CD14-positive monocyte (primary cell): ENCODE measurements around the gene OR14I1. TPM values are rescaled to one million over a fixed set of nuclear protein-coding genes. Genes with fewer than 3 reads are reported as not detected.

ENCODE experiments used
- DNase-seq, 3 donors: peaks; one replicate each; pipeline ENCODE4 v3.0.0-alpha.2; 2011 to 2022
- H2AFZ ChIP-seq: 2 replicates; pipeline ENCODE4 v1.6.0; 2012; ENCODE audit warnings: mild to moderate bottlenecking, low read depth, low read length, inconsistent platforms; ENCODE audit not compliant: insufficient read depth, poor library complexity, severe bottlenecking
- H3K27ac ChIP-seq, 2 donors: 1 replicate in 1 of 2; 2 replicates in 1 of 2; pipeline ENCODE4 v1.5.1; 2012 to 2013; ENCODE audit warnings: low read length in 2 of 2, control low read depth in 1 of 2, inconsistent platforms in 1 of 2, low read depth in 1 of 2, mild to moderate bottlenecking in 1 of 2
- H3K27me3 ChIP-seq, 2 donors: one replicate each; pipeline versions ENCODE4 v1.6.0 to v1.6.1; 2011 to 2013; ENCODE audit warnings: low read length in 2 of 2; ENCODE audit not compliant: control insufficient read depth in 2 of 2, insufficient read depth in 2 of 2
- H3K36me3 ChIP-seq, 2 donors: replicated peaks in 1 of 2; 1 replicate in 1 of 2; 2 replicates in 1 of 2; pipeline versions ENCODE4 v1.5.1 to v1.6.1; 2012 to 2013; ENCODE audit warnings: low read length in 2 of 2, control low read depth in 1 of 2, inconsistent platforms in 1 of 2, mild to moderate bottlenecking in 1 of 2; ENCODE audit not compliant: insufficient read depth in 2 of 2, control insufficient read depth in 1 of 2
- H3K4me1 ChIP-seq, 2 donors: 1 replicate in 1 of 2; 2 replicates in 1 of 2; pipeline versions ENCODE4 v1.5.1 to v1.6.1; 2012 to 2013; ENCODE audit warnings: low read length in 2 of 2, control low read depth in 1 of 2, inconsistent platforms in 1 of 2, mild to moderate bottlenecking in 1 of 2, moderate library complexity in 1 of 2; ENCODE audit not compliant: insufficient read depth in 2 of 2, control insufficient read depth in 1 of 2
- H3K4me2 ChIP-seq: replicated peaks from 2 replicates; pipeline ENCODE3; 2012; ENCODE audit warnings: low read length, moderate library complexity, mild to moderate bottlenecking; ENCODE audit not compliant: poor library complexity, severe bottlenecking; ENCODE audit errors: extremely low read depth
- H3K4me3 ChIP-seq, 3 experiments: fragments of 200-600 bp in 1 of 3; sonication (generic) in 1 of 3; replicated peaks in 1 of 3; 1 replicate in 2 of 3; 2 replicates in 1 of 3; pipeline ENCODE4 v1.5.1; 2011 to 2013; ENCODE audit warnings: low read length in 3 of 3, mild to moderate bottlenecking in 3 of 3, control low read depth in 2 of 3, low read depth in 2 of 3, inconsistent platforms in 1 of 3, moderate library complexity in 1 of 3
- H3K79me2 ChIP-seq: 2 replicates; pipeline ENCODE4 v1.6.0; 2012; ENCODE audit warnings: mild to moderate bottlenecking, control low read depth, inconsistent platforms, low read length, moderate library complexity; ENCODE audit not compliant: insufficient read depth
- H3K9ac ChIP-seq: 2 replicates; pipeline ENCODE4 v1.6.0; 2017; ENCODE audit warnings: low read length, mild to moderate bottlenecking; ENCODE audit not compliant: insufficient read depth, poor library complexity, severe bottlenecking
- H3K9me3 ChIP-seq, 2 donors: replicated peaks in 1 of 2; 1 replicate in 1 of 2; 2 replicates in 1 of 2; pipeline versions ENCODE4 v1.5.1 to v1.6.1; 2012 to 2013; ENCODE audit warnings: low read length in 2 of 2, control low read depth in 1 of 2; ENCODE audit not compliant: control insufficient read depth in 1 of 2, insufficient read depth in 1 of 2
- H4K20me1 ChIP-seq: 2 replicates; pipeline ENCODE4 v1.6.0; 2012; ENCODE audit warnings: mild to moderate bottlenecking, low read length, control low read depth, moderate library complexity; ENCODE audit not compliant: insufficient read depth
- H3K27ac Mint-ChIP-seq, 7 donors: one replicate each; pipeline ENCODE4 v1.8.0; 2020; ENCODE audit warnings: mild to moderate bottlenecking in 7 of 7, mixed read lengths in 7 of 7, moderate library complexity in 6 of 7, inconsistent platforms in 2 of 7
- H3K27me3 Mint-ChIP-seq, 3 donors: one replicate each; pipeline ENCODE4 v1.8.0; 2021 to 2022; ENCODE audit warnings: low read depth in 3 of 3, mild to moderate bottlenecking in 3 of 3, mixed read lengths in 3 of 3, moderate library complexity in 3 of 3, inconsistent platforms in 1 of 3
- H3K36me3 Mint-ChIP-seq, 2 donors: one replicate each; pipeline ENCODE4 v1.8.0; 2020; ENCODE audit warnings: mixed read lengths in 2 of 2, inconsistent platforms in 1 of 2, mild to moderate bottlenecking in 1 of 2
- H3K4me1 Mint-ChIP-seq: one replicate; pipeline ENCODE4 v1.8.0; 2020; ENCODE audit warnings: mild to moderate bottlenecking, mixed read lengths
- H3K4me3 Mint-ChIP-seq, 2 donors: one replicate each; pipeline ENCODE4 v1.8.0; 2020; ENCODE audit warnings: mild to moderate bottlenecking in 2 of 2, mixed read lengths in 2 of 2, moderate library complexity in 1 of 2
- H3K9me3 Mint-ChIP-seq, 7 donors: one replicate each; pipeline ENCODE4 v1.8.0; 2020 to 2022; ENCODE audit warnings: mixed read lengths in 7 of 7, mild to moderate bottlenecking in 6 of 7, moderate library complexity in 6 of 7, inconsistent platforms in 2 of 7
- CTCF ChIP-seq: fragments of 200-600 bp; IDR thresholded peaks from one replicate; pipeline ENCODE4 v1.8.0; 2022; ENCODE audit warnings: antibody characterized with exemption, mild to moderate bottlenecking
- WGBS: methylation state at CpG from one replicate; pipeline ENCODE4 v1.1.5; 2013; ENCODE audit warnings: missing lambda C conversion rate; ENCODE audit not compliant: insufficient coverage; 5-methylcytosine and 5-hydroxymethylcytosine counted together
- intact Hi-C, 2 donors: fragments of 100-400 bp; cut with micrococcal nuclease; formaldehyde crosslinking; loops; one replicate each; pipeline versions ENCODE4 v1.15.0 to v1.15.1; 2023
- polyA plus RNA-seq, 3 donors: library from polyadenylated mRNA; depleted of rRNA in 1 of 3; unstranded in 2 of 3; stranded (reverse) in 1 of 3; fragments of 300-500 nt in 2 of 3; fragments of >200 nt in 1 of 3; fragmentation: Illumina TruSeq in 2 of 3; gene quantifications; 1 replicate in 2 of 3; 2 replicates in 1 of 3; pipeline ENCODE4 v1.2.3, GENCODE V29; 2012 to 2021

The OR14I1 gene
- polyA plus RNA-seq, 3 donors = not detected

- Histone ChIP-seq H3K27ac (no peak overlapping the region), H3K4me2 (no peak overlapping the region), H3K4me1 (peaks cover 7 to 13% of the 10 kb centered on the region in 2 donors), H3K4me3 (no peak overlapping the region), H3K9me3 (no peaks in the 10 kb centered on the region), H2AFZ (no peak overlapping the region), H3K27me3 (no peaks in the 10 kb centered on the region), H3K79me2 (no peaks in the 10 kb centered on the region), H4K20me1 (no peaks in the 10 kb centered on the region), H3K36me3 (no peaks in the 10 kb centered on the region), H3K9ac (no peak overlapping the region)
- Mint-ChIP-seq H3K4me1 (peaks cover 3% of the 10 kb centered on the region), H3K36me3 (no peaks in the 10 kb centered on the region), H3K27ac (peak overlapping the region in 1 of 7 donors; percentile 45), H3K9me3 (no peaks in the 10 kb centered on the region), H3K4me3 (no peak overlapping the region), H3K27me3 (peaks cover 0 to 1% (median 0%) of the 10 kb centered on the region in 3 donors)
- no peak for TF ChIP-seq CTCF
- DNase-seq = no peak
- WGBS = 91% methylated on average over 6 of the region's 10 CpGs
- intact Hi-C loops = no loop called here
Observed at GRCh38 chr1:248748211-248748610, 45.6 kb upstream of the OR14I1 start.

- peaks cover 17 to 19% of the 10 kb centered on the region in 2 donors for H3K4me1 ChIP-seq
- intact Hi-C loops = no loop called here
- Mint-ChIP-seq H3K4me1 (peaks cover 28% of the 10 kb centered on the region), H3K36me3 (no peaks in the 10 kb centered on the region), H3K27ac (peak overlapping the region in 3 of 7 donors; percentile 23 to 60 (median 50)), H3K27me3 (peaks cover 1 to 3% (median 2%) of the 10 kb centered on the region in 3 donors), H3K4me3 (no peak overlapping the region), H3K9me3 (peaks cover 0 to 2% (median 0%) of the 10 kb centered on the region in 7 donors)
- no peak overlapping the region for H3K4me3 ChIP-seq
- TF ChIP-seq CTCF = no peak
- DNase-seq = no peak
- no peaks in the 10 kb centered on the region for H3K79me2 ChIP-seq
- no peaks in the 10 kb centered on the region for H3K9me3 ChIP-seq
- H3K27ac ChIP-seq = no peak overlapping the region
- H2AFZ ChIP-seq = no peak overlapping the region
- no peak overlapping the region for H3K9ac ChIP-seq
- no peaks in the 10 kb centered on the region for H3K36me3 ChIP-seq
- H4K20me1 ChIP-seq = no peaks in the 10 kb centered on the region
- no peak overlapping the region for H3K4me2 ChIP-seq
- 97% methylated on average over 7 of the region's 7 CpGs for WGBS
- H3K27me3 ChIP-seq = no peaks in the 10 kb centered on the region
Observed at GRCh38 chr1:248740876-248741275, 38.3 kb upstream of the OR14I1 start.
